ENCODE measurements around the gene SLC22A3.

Gene SLC22A3

GRCh38 chr6:160431791-160432404, 83.7 kb downstream of the SLC22A3 start:
- no peak for TF ChIP-seq CTCF (IDR thresholded peaks at IDR 0.05; ENCODE audit: extremely low read depth, missing control alignments)
- no peak for DNase-seq (ENCODE audit: low spot score)

GRCh38 chr6:160435935-160436334, 87.8 kb downstream of the SLC22A3 start:
- no peak for TF ChIP-seq CTCF (IDR thresholded peaks at IDR 0.05; ENCODE audit: extremely low read depth, missing control alignments)
- DNase-seq (ENCODE audit: low spot score): no peak

- DNase-seq (ENCODE audit: low spot score): no peak
- no peak for TF ChIP-seq CTCF (IDR thresholded peaks at IDR 0.05; ENCODE audit: extremely low read depth, missing control alignments)
Measured at GRCh38 chr6:160437154-160437553, 89.0 kb downstream of the SLC22A3 start.

GRCh38 chr6:160437775-160438174, 89.6 kb downstream of the SLC22A3 start:
- TF ChIP-seq CTCF (IDR thresholded peaks at IDR 0.05; ENCODE audit: extremely low read depth, missing control alignments): no peak
- no peak for DNase-seq (ENCODE audit: low spot score)

- DNase-seq (ENCODE audit: low spot score): no peak
- TF ChIP-seq CTCF (IDR thresholded peaks at IDR 0.05; ENCODE audit: extremely low read depth, missing control alignments): no peak
Measured at GRCh38 chr6:160438481-160438880, 90.3 kb downstream of the SLC22A3 start.

GRCh38 chr6:160439751-160440150, 91.6 kb downstream of the SLC22A3 start:
- TF ChIP-seq CTCF (IDR thresholded peaks at IDR 0.05; ENCODE audit: extremely low read depth, missing control alignments): no peak
- no peak for DNase-seq (ENCODE audit: low spot score)

- TF ChIP-seq CTCF (IDR thresholded peaks at IDR 0.05; ENCODE audit: extremely low read depth, missing control alignments): no peak
- no peak for DNase-seq (ENCODE audit: low spot score)
Measured at GRCh38 chr6:160442151-160442550, 94.0 kb downstream of the SLC22A3 start.
